ENCODE results near the gene SLC13A2. TPM values are rescaled to one million over a fixed set of nuclear protein-coding genes. Genes with fewer than 3 reads are reported as not detected.

SLC13A2 gene
- total and polyA plus RNA-seq, 12 donors: 0.03 to 1.6 (median 0.05) TPM; not detected in 9

DNA sequence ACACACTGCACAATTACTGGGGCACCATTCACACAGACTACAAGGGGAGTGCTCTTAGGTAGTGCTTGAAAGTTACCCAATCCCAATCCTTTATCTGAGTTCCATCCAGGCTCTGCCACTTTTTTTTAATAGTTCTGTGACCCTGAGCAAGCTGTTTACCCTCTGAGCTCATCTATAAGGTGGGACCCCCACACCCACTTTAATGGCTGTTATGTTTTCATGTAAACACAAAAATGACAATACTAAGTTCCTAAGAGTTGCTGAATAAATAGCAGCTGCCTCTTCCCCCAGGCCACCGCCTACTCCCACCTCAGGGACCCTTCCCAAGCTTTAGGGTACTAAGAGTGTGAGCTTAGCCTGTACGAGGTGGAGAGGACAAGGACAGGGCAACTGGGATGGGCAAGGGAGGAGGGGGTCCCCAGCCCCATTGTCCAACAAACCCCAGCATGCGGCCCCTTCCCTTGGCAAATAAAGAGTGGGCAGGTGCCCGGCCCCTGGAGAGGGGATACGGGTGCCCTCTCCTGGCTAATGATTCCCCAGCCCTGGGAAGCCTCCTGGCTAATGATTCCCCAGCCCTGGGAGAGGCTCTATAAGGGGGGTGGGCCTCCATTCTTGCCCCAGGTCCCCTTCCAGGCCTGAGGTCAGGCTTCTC, 14.6 kb downstream of the SLC13A2 start:
- H3K36me3 ChIP-seq (replicated peaks in 1 of 2): no peaks in the 10 kb centered on the region
- 78 to 93% (median 80%) methylated on average over 2 to 5 of the region's 5 CpGs for WGBS, 4 donors
- DNase-seq: no peak
- no peak overlapping the region for H3K27ac ChIP-seq
- no peaks in the 10 kb centered on the region for H3K27me3 ChIP-seq
- intact Hi-C loops (cut with DNase I): no loop called here
- TF ChIP-seq POLR2A (IDR thresholded peaks at IDR 0.05): no peak
- TF ChIP-seq, protein P1, sequence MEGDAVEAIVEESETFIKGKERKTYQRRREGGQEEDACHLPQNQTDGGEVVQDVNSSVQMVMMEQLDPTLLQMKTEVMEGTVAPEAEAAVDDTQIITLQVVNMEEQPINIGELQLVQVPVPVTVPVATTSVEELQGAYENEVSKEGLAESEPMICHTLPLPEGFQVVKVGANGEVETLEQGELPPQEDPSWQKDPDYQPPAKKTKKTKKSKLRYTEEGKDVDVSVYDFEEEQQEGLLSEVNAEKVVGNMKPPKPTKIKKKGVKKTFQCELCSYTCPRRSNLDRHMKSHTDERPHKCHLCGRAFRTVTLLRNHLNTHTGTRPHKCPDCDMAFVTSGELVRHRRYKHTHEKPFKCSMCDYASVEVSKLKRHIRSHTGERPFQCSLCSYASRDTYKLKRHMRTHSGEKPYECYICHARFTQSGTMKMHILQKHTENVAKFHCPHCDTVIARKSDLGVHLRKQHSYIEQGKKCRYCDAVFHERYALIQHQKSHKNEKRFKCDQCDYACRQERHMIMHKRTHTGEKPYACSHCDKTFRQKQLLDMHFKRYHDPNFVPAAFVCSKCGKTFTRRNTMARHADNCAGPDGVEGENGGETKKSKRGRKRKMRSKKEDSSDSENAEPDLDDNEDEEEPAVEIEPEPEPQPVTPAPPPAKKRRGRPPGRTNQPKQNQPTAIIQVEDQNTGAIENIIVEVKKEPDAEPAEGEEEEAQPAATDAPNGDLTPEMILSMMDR (IDR thresholded peaks at IDR 0.05): no peak
- H3K4me1 ChIP-seq (replicated peaks in 1 of 2): no peaks in the 10 kb centered on the region
- H3K4me3 ChIP-seq: no peak overlapping the region
- no peaks in the 10 kb centered on the region for H3K9me3 ChIP-seq (replicated peaks in 1 of 3)

DNA sequence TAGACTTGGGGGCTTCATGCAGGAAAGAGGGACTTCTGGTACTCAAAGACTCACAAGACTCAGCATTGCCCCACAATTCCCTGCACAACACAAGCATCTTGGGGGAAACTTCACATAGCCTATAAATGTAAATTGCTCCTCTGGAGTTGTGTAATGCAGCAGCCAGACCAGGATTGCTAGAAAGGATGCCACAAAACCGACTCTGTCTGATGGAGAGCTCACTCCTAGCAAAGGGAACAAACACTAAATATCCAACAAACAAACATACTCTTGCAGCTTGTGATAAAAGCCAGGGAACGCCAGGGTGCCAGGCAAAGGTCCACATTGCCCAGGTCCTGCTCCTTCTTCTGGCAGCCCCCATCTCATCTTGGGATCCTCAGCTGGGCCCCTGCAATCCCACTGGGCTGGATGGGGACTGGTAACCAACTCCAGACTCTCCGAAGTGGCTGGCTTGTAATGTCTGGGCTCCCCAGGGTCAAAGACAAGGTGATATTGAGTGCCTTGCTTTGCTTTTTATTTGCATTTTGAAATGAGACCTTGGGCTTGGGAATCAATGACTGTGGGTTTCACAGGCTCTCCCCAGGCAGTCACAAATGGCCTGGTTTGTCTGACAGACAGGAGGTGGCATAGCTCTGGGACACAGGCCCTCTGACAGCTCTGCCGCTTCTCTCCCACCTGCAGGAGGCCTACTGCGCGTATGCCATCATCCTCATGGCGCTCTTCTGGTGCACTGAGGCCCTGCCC, 15.3 kb downstream of the SLC13A2 start:
- WGBS, 4 donors: 79 to 86% (median 84%) methylated on average over 6 to 7 of the region's 7 CpGs
- intact Hi-C loops (cut with DNase I): no loop called here
- no peak for TF ChIP-seq POLR2A (IDR thresholded peaks at IDR 0.05)
- TF ChIP-seq, protein P1 (IDR thresholded peaks at IDR 0.05): no peak
- no peak for DNase-seq
- H3K36me3 ChIP-seq (replicated peaks in 1 of 2): no peaks in the 10 kb centered on the region
- no peak overlapping the region for H3K4me3 ChIP-seq
- no peaks in the 10 kb centered on the region for H3K27me3 ChIP-seq
- no peaks in the 10 kb centered on the region for H3K4me1 ChIP-seq (replicated peaks in 1 of 2)
- H3K27ac ChIP-seq: no peak overlapping the region
- no peaks in the 10 kb centered on the region for H3K9me3 ChIP-seq (replicated peaks in 1 of 3)

DNA sequence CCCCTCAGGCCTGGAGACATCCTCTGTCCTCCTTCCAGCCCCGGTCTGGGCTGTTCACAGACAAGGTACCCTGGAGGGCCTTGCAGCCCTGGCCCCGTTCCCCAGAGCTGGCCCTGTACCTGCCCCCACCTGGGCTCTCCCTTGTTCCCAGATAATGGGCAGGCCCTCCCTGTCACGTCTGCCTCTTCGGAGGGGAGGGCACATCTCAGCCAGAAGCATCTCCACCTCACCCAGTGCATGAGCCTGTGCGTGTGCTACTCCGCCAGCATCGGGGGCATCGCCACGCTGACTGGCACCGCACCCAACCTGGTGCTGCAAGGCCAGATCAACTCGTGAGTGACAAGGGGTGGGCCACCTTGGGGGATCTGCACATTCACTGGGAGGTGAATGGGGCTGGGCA, 17.8 kb downstream of the SLC13A2 start:
- Histone ChIP-seq H3K36me3 (replicated peaks in 1 of 2) (no peaks in the 10 kb centered on the region), H3K9me3 (replicated peaks in 1 of 3) (no peaks in the 10 kb centered on the region), H3K4me3 (no peak overlapping the region), H3K4me1 (replicated peaks in 1 of 2) (no peaks in the 10 kb centered on the region), H3K27me3 (peaks cover 6% of the 10 kb centered on the region), H3K27ac (no peak overlapping the region)
- DNase-seq: no peak
- intact Hi-C loops (cut with DNase I): loop anchor here in 1 of 2 donors (10.0 kb wide), 1 partner anchor 124 kb away; the partner anchor contains the start of gene RSKR
- TF ChIP-seq POLR2A (IDR thresholded peaks at IDR 0.05): no peak
- TF ChIP-seq, protein P1 (IDR thresholded peaks at IDR 0.05): no peak
- WGBS, 4 donors: 79 to 91% (median 88%) methylated on average over 10 to 11 of the region's 11 CpGs; no CpG with 5 or more reads in 1 of the 4 donors

DNA sequence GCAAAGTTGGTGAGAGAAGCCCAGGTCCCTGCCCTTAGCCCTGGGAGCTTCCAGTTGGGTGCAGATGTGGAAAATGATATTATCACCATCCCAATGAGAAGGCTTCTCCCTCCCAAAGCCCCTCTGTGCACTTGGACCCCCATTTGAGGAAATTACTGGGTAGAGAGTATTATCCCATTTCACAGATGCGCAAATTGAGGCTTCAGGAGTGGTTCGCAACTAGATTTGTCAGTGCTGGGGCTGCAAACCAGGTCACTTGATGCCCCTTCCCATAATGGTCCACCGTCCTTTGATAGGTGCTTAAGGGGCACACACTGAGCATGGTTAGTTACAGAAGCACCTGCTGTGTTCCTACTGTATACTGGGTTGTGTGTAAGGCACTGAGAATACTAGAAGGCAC, 18.4 kb downstream of the SLC13A2 start:
- no peaks in the 10 kb centered on the region for H3K36me3 ChIP-seq (replicated peaks in 1 of 2)
- H3K9me3 ChIP-seq (replicated peaks in 1 of 3): no peaks in the 10 kb centered on the region
- no peaks in the 10 kb centered on the region for H3K4me1 ChIP-seq (replicated peaks in 1 of 2)
- H3K4me3 ChIP-seq: no peak overlapping the region
- H3K27ac ChIP-seq: no peak overlapping the region
- 60 to 94% (median 88%) methylated on average over 1 to 3 of the region's 3 CpGs for WGBS, 4 donors
- TF ChIP-seq POLR2A (IDR thresholded peaks at IDR 0.05): no peak
- TF ChIP-seq, protein P1 (IDR thresholded peaks at IDR 0.05): no peak
- DNase-seq: no peak
- intact Hi-C loops (cut with DNase I): loop anchor here (2.0 to 10.0 kb wide), 2 partner anchors 49 to 123 kb away; partner anchors contain the start of gene RSKR (in 1 of the 2)
- H3K27me3 ChIP-seq: peaks cover 7% of the 10 kb centered on the region

All from adrenal gland (tissue), 12 donors.